Measurements from ENCODE around the gene HNRNPLL. TPM values are rescaled to one million over a fixed set of nuclear protein-coding genes. Genes with fewer than 3 reads are reported as not detected.
A peak's percentile ranks its signal among the peaks of the same experiment; 100 is the strongest.
"Not testable (repeated sequence)": the region's sequence is repeated elsewhere in the genome, so short reads cannot be mapped to it uniquely, and the experiment has no call there.

HNRNPLL gene
- 29.7 and 32.4 TPM in 2 replicates for total RNA-seq

DNA sequence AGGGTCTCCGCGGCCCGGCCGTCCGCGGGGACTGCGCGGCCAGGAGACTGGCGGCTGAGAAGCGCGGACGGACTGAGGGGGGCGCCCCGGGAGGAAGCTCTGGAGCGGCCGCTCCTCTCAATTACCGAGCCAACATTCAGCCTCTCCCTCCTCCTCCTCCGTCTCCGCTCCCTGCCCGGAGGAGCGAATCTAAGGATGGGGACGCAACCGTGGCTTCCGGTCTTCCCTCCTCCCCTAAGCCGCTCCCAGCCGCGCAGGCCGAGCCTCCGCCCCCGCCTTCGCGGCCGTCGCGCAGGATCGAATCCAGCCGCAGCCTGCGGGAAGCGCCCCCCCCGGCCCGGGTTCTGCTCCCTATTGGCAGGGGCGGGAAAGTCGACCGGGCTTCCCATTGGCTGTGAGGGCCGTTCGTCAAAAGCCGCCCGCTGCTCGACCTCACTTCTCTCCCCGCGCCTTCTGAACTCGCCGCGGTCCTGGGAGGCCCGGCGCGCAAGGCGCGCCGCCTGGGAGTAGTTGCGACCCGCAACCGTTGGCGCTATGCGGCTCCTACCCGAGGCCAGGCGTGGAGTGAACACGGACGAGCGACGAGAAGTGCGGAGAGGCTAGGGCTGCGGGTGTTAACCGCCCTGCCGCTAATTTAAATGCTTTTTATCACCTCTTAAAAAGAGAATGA is at the start of gene HNRNPLL:
HNRNPLL (minus strand) TSS at position 197 of the 670 bp plus-strand sequence. CDS start 302 bp downstream, outside the sequence.
- no peak for FAIRE-seq
- H3K27me3 ChIP-seq (ENCODE audit: control insufficient read depth, insufficient read depth, low read length) = no peaks in the 10 kb centered on the region
- DNase-seq (ENCODE audit: low read depth) = peak; percentile 89
- H3K36me3 ChIP-seq (ENCODE audit: control insufficient read depth, insufficient read depth, low read length) = no peaks in the 10 kb centered on the region
- TF ChIP-seq, protein P1, sequence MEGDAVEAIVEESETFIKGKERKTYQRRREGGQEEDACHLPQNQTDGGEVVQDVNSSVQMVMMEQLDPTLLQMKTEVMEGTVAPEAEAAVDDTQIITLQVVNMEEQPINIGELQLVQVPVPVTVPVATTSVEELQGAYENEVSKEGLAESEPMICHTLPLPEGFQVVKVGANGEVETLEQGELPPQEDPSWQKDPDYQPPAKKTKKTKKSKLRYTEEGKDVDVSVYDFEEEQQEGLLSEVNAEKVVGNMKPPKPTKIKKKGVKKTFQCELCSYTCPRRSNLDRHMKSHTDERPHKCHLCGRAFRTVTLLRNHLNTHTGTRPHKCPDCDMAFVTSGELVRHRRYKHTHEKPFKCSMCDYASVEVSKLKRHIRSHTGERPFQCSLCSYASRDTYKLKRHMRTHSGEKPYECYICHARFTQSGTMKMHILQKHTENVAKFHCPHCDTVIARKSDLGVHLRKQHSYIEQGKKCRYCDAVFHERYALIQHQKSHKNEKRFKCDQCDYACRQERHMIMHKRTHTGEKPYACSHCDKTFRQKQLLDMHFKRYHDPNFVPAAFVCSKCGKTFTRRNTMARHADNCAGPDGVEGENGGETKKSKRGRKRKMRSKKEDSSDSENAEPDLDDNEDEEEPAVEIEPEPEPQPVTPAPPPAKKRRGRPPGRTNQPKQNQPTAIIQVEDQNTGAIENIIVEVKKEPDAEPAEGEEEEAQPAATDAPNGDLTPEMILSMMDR (IDR thresholded peaks at IDR 0.05; ENCODE audit: insufficient read depth, low read length, severe bottlenecking) = no peak
- H3K4me3 ChIP-seq (ENCODE audit: low read depth, low read length) = peak within 1 kb of the TSS; percentile 81

DNA sequence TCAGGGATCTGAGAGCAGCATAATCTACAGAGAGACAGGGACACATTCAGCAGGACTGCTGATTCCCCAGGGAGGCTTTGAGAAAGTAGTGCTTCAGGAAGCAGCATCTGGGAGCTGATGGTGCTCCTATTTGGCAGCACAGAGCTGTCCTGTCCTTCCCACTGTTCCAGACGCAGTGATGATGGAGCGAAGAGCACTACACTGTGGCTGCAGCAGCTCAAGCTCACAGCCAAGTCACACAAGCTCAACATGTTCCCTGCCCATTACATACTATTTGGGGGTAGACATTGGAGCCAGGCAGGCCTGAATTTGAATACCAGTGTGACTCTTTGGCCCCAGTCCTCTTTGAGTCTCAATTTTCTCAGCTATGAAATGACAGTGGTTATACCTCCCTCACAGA is 48.0 kb upstream of the HNRNPLL start:
- no peak for FAIRE-seq
- TF ChIP-seq, protein P1 (IDR thresholded peaks at IDR 0.05; ENCODE audit: insufficient read depth, low read length, severe bottlenecking) = no peak

DNA sequence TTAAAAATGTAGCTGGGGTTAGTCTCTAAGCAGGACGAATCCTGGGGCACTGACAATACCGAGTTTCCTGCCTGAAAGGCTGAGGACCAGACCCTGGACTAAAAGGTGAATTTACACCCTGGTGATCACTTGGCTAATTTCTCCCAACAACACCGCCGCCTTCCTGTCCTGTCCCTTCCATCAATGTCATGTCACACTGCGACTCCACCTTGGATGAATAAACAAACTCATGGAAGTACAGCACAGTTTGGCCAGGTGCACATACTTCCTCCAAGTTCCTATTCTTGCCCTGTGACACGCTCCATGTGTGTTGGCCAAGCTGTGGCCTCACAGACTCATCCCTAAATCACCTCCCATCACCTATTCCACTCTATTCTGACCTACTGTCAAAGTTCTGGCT is 47.3 kb upstream of the HNRNPLL start:
- no peaks in the 10 kb centered on the region for H3K36me3 ChIP-seq (ENCODE audit: control insufficient read depth, insufficient read depth, low read length)
- FAIRE-seq (no peak), DNase-seq (ENCODE audit: low read depth) (no peak)
- H3K27me3 ChIP-seq (ENCODE audit: control insufficient read depth, insufficient read depth, low read length) = peaks cover 2% of the 10 kb centered on the region
- H3K4me3 ChIP-seq (ENCODE audit: low read depth, low read length) = no peak overlapping the region
- TF ChIP-seq, protein P1 (IDR thresholded peaks at IDR 0.05; ENCODE audit: insufficient read depth, low read length, severe bottlenecking) = no peak

More for the DNA sequence above, 48.0 kb upstream of the HNRNPLL start:
- no peak overlapping the region for H3K4me3 ChIP-seq (ENCODE audit: low read depth, low read length)
- no peak for DNase-seq (ENCODE audit: low read depth)
- H3K36me3 ChIP-seq (ENCODE audit: control insufficient read depth, insufficient read depth, low read length) = no peaks in the 10 kb centered on the region
- peaks cover 2% of the 10 kb centered on the region for H3K27me3 ChIP-seq (ENCODE audit: control insufficient read depth, insufficient read depth, low read length)

DNA sequence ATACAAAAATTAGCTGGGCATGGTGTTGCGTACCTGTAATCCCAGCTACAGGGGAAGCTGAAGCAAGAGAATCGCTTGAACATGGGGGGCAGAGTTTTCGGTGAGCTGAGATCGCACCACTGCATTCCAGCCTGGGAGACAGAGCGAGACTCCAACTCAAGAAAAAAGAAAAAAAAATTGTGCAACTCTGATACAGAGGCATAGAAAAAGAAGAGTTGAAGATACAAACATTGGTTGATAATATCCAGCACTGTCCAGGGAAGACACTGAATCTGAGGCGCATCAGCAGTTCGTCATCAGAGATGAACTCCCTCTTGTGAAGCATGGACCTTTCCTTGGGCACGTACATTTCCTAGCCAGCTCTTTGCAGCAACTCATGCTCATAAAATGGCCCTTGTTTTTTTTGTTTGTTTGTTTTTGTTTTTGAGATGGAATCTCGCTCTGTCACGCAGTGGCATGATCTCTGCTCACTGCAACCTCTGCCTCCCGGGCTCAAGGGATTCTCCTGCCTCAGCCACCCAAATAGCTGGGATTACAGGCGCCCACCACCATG is 46.5 kb upstream of the HNRNPLL start:
- no peak for FAIRE-seq
- DNase-seq (ENCODE audit: low read depth) = no peak
- H3K36me3 ChIP-seq (ENCODE audit: control insufficient read depth, insufficient read depth, low read length) = no peaks in the 10 kb centered on the region
- no peak overlapping the region for H3K4me3 ChIP-seq (ENCODE audit: low read depth, low read length)
- H3K27me3 ChIP-seq (ENCODE audit: control insufficient read depth, insufficient read depth, low read length) = peaks cover 2% of the 10 kb centered on the region
- TF ChIP-seq, protein P1 (IDR thresholded peaks at IDR 0.05; ENCODE audit: insufficient read depth, low read length, severe bottlenecking) = no peak

DNA sequence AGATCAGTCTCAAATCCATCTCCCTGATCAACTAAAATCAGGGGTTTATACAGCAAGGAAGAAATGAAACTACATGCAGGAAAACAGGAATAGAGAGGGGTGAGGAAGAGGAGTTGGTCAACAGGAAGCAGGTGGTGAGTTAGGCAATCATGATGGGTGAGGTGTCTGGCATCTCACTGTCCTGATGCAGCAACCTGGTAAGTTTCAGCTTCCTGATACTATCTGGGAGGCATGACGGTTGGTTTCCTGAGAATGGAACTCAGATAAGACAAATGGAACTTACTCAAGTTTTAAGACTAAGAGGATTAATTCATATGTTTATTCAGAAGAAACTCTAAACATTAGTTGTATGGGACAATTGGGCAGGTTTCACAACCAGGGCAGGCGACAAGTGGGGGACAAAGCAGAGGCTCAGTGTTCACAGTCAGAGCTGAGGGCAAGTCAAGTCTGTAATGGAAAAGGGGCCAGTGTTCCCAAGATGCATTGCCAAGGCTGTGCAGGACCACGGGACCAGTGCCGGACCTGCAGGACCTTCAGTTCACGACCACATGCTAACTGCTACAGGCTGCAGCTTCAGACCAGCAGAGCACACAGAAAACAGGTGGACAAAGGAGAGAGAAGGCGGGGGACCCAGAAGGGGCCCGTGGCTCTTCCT is 45.5 kb upstream of the HNRNPLL start:
- no peak overlapping the region for H3K4me3 ChIP-seq (ENCODE audit: low read depth, low read length)
- H3K36me3 ChIP-seq (ENCODE audit: control insufficient read depth, insufficient read depth, low read length) = no peaks in the 10 kb centered on the region
- H3K27me3 ChIP-seq (ENCODE audit: control insufficient read depth, insufficient read depth, low read length) = peaks cover 2% of the 10 kb centered on the region
- TF ChIP-seq, protein P1 (IDR thresholded peaks at IDR 0.05; ENCODE audit: insufficient read depth, low read length, severe bottlenecking) = no peak
- DNase-seq (ENCODE audit: low read depth) (peak; percentile 70), FAIRE-seq (no peak)

DNA sequence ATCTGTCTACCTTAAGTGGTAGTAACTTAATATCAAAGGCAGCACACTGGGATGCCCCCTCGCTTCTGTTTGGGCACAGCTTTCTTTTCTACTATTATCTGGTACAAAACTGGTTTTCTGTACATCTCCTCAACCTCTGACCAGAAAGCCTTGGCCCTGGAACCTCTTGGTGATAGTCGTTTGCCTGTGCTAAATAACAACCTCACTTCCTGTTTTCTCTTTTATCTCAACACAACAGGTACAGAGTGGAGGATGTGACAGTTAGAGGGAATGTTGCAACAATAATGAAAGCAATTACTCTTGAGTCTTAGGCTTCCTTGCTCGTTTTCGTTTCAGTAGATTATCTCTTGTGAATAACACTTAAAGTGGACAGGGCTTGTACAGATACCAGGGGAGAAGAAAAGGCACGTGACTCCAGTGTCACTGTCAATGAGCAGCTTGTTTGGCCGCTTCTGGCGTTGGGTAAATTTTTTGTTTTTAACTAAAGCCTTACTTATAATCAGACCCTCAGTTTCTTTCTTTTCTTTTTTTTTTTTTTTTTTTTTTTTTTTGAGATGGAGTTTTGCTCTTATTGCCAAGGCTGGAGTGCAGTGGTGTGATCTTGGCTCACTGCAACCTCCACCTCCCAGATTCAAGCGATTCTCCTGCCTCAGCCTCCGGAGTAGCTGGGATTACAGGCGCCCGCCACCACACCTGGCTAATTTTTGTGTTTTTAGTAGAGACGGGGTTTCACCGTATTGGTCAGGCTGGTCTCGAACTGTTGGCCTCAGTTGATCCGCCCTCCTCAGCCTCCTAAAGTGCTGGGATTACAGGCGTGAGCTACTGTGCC is 41.2 kb upstream of the HNRNPLL start:
- not testable (repeated sequence) for H3K36me3 ChIP-seq (ENCODE audit: control insufficient read depth, insufficient read depth, low read length); DNase-seq (ENCODE audit: low read depth); H3K4me3 ChIP-seq (ENCODE audit: low read depth, low read length); H3K27me3 ChIP-seq (ENCODE audit: control insufficient read depth, insufficient read depth, low read length); FAIRE-seq

Measured in bronchial epithelial cell (primary cell).